ENCODE results near the gene PRKG2. TPM values are rescaled to one million over a fixed set of nuclear protein-coding genes. Genes with fewer than 3 reads are reported as not detected.

PRKG2 gene
- total and polyA plus RNA-seq, 7 donors: 0.01 to 0.28 TPM; not detected in 5

DNA sequence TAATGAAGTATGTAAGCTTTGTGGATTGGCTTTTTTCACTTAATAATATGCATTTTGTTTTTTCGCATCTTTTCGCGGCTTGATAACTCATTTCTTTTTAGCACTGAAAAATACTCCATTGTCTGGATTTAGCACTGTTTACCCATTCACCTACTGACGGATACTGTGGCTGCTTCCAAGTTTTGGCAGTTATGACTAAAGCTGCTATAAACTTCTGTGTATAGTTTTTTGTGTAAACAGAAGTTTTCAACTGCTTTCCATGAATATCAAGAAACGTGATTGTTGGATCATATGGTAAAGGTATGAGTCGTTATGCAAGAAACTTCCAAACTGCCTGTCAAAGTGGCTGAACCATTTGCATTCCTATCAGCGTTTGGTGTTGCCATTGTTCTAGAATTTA, 96.9 kb downstream of the PRKG2 start:
- WGBS, 3 donors: 82 to 87% (median 86%) methylated on average over 7 of the region's 7 CpGs
- DNase-seq (no peak), ATAC-seq (no peak)
- H3K4me1 ChIP-seq: no peaks in the 10 kb centered on the region
- H3K36me3 ChIP-seq (ENCODE audit: insufficient read depth in 1 of 2, low read depth in 1 of 2): no peaks in the 10 kb centered on the region
- intact Hi-C loops (cut with DNase I): no loop called here
- no peaks in the 10 kb centered on the region for H3K27me3 ChIP-seq (ENCODE audit: insufficient read depth in 3 of 3, low read length in 2 of 3)
- H3K9me3 ChIP-seq: no peaks in the 10 kb centered on the region
- no peak overlapping the region for H3K4me3 ChIP-seq
- TF ChIP-seq, protein P1, sequence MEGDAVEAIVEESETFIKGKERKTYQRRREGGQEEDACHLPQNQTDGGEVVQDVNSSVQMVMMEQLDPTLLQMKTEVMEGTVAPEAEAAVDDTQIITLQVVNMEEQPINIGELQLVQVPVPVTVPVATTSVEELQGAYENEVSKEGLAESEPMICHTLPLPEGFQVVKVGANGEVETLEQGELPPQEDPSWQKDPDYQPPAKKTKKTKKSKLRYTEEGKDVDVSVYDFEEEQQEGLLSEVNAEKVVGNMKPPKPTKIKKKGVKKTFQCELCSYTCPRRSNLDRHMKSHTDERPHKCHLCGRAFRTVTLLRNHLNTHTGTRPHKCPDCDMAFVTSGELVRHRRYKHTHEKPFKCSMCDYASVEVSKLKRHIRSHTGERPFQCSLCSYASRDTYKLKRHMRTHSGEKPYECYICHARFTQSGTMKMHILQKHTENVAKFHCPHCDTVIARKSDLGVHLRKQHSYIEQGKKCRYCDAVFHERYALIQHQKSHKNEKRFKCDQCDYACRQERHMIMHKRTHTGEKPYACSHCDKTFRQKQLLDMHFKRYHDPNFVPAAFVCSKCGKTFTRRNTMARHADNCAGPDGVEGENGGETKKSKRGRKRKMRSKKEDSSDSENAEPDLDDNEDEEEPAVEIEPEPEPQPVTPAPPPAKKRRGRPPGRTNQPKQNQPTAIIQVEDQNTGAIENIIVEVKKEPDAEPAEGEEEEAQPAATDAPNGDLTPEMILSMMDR (IDR thresholded peaks at IDR 0.05): no peak
- no peak overlapping the region for H3K27ac ChIP-seq

DNA sequence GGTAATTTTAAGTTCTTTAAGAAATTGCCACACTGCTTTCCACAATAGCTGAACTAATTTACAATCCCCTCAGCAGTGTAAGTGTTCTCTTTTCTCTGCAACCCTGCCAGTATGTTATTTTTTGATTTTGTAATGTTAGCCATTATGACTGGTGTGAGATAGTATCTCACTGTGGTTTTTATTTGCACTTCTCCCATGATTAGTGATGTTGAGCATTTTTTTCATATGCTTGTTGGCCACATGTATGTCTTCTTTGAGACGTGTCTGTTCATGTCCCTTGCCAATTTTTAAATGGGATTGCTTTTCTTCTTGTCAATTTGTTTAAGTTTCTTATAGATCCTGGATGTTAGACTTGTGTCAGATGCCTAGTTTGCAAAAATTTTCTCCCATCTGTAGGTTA, 98.5 kb downstream of the PRKG2 start:
- H3K27me3 ChIP-seq (ENCODE audit: insufficient read depth in 3 of 3, low read length in 2 of 3): no peaks in the 10 kb centered on the region
- ATAC-seq: no peak
- no peaks in the 10 kb centered on the region for H3K9me3 ChIP-seq
- TF ChIP-seq, protein P1 (IDR thresholded peaks at IDR 0.05): no peak
- no peak overlapping the region for H3K27ac ChIP-seq
- intact Hi-C loops (cut with DNase I): no loop called here
- no peak for DNase-seq
- no peaks in the 10 kb centered on the region for H3K4me1 ChIP-seq
- 40 to 47% (median 45%) methylated on average over 1 of the region's 1 CpG for WGBS, 3 donors
- no peak overlapping the region for H3K4me3 ChIP-seq
- H3K36me3 ChIP-seq (ENCODE audit: insufficient read depth in 1 of 2, low read depth in 1 of 2): no peaks in the 10 kb centered on the region

DNA sequence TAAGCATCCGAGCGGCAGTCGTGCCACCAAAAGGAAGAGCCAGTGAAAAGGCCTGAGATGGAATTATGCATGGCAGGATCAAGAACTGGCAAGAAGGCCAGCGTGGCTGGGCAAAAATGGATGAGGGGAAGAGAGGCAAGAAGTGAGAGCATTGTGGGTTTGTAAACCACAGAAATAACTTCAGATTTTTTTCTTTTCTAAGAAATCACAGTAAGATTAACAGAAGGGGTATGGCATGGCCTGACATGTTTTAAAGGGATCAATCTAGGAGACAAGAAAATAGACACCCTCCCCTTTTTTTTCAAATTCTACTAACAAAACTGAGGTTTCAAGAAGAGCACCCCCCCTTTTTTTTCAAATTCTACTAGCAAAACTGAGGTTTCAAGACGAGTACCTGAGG, 102.0 kb downstream of the PRKG2 start:
- DNase-seq (no peak), ATAC-seq (no peak)
- TF ChIP-seq, protein P1 (IDR thresholded peaks at IDR 0.05): no peak
- no peak overlapping the region for H3K4me3 ChIP-seq
- H3K9me3 ChIP-seq: no peaks in the 10 kb centered on the region
- H3K27me3 ChIP-seq (ENCODE audit: insufficient read depth in 3 of 3, low read length in 2 of 3): no peaks in the 10 kb centered on the region
- no peaks in the 10 kb centered on the region for H3K4me1 ChIP-seq
- 79 to 87% (median 85%) methylated on average over 5 of the region's 5 CpGs for WGBS, 3 donors
- no peak overlapping the region for H3K27ac ChIP-seq
- intact Hi-C loops (cut with DNase I): no loop called here
- no peaks in the 10 kb centered on the region for H3K36me3 ChIP-seq (ENCODE audit: insufficient read depth in 1 of 2, low read depth in 1 of 2)

DNA sequence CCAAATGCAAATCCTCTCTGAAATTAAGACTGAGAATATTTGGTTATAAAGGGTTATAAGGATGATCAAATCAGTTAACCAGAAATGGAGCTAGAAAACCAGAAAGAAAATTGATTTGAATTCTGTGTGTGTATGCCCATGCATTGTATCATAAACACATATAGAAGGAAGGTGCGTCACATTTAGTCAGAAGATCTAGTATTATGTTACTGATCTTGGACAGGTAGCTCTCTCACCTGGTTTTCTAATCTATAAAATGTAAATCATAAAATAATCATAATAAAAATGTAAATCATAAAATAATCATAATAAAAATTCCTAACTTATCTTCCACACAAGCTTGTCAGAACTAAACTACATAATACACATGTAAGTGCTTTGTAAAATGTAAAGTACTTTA, 105.7 kb downstream of the PRKG2 start:
- H3K4me1 ChIP-seq: no peaks in the 10 kb centered on the region
- H3K4me3 ChIP-seq: no peak overlapping the region
- TF ChIP-seq, protein P1 (IDR thresholded peaks at IDR 0.05): no peak
- intact Hi-C loops (cut with DNase I): no loop called here
- DNase-seq (no peak), ATAC-seq (no peak)
- H3K9me3 ChIP-seq: no peaks in the 10 kb centered on the region
- no peaks in the 10 kb centered on the region for H3K36me3 ChIP-seq (ENCODE audit: insufficient read depth in 1 of 2, low read depth in 1 of 2)
- no peaks in the 10 kb centered on the region for H3K27me3 ChIP-seq (ENCODE audit: insufficient read depth in 3 of 3, low read length in 2 of 3)
- 94 to 95% (median 94%) methylated on average over 1 of the region's 1 CpG for WGBS, 3 donors
- H3K27ac ChIP-seq: no peak overlapping the region

DNA sequence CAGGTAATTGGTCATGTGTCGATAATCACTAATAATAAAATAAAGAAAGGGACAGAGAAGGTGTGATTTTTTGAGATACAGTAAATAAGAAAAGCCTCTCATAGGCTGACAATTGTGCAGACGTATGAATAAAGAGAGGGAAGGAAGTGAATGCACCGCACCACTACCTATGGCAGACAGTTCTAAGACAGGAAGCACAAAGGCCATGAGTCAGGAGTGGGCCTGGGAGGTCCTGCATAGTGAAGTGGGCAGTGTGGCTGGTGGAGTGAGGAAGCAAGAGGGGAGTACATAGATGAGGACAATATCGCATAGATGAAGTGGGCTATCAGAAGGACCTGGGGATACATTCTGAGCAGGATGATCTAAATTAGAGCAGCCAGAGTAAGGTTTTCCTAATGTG, 108.9 kb downstream of the PRKG2 start:
- no peak for DNase-seq
- no peaks in the 10 kb centered on the region for H3K9me3 ChIP-seq
- H3K4me1 ChIP-seq: no peaks in the 10 kb centered on the region
- H3K27me3 ChIP-seq (ENCODE audit: insufficient read depth in 3 of 3, low read length in 2 of 3): no peaks in the 10 kb centered on the region
- 78 to 84% (median 80%) methylated on average over 4 of the region's 4 CpGs for WGBS, 3 donors
- H3K27ac ChIP-seq: no peak overlapping the region
- TF ChIP-seq, protein P1 (IDR thresholded peaks at IDR 0.05): no peak
- H3K4me3 ChIP-seq: no peak overlapping the region
- intact Hi-C loops (cut with DNase I): no loop called here
- no peaks in the 10 kb centered on the region for H3K36me3 ChIP-seq (ENCODE audit: insufficient read depth in 1 of 2, low read depth in 1 of 2)
- ATAC-seq: no peak
